ENCODE measurements around the gene DDX56. TPM values are rescaled to one million over a fixed set of nuclear protein-coding genes. Genes with fewer than 3 reads are reported as not detected.
A peak's percentile ranks its signal among the peaks of the same experiment; 100 is the strongest.

Gene DDX56
- 108 TPM for total RNA-seq
- 10 to 100 TPM; 42.3 to 55.1 (median 46.4) TPM for polyA plus RNA-seq

GRCh38 chr7:44573464-44574286, at the start of gene DDX56:
Gene DDX56 (minus strand): TSS chr7:44573908. CDS start chr7:44573895, 13 bp downstream.
- Mint-ChIP-seq H3K4me3 (peak within 1 kb of the TSS; percentile 94 to 97 (median 96)), H3K9me3 (no peaks in the 10 kb centered on the region), H3K36me3 (peaks cover 26% of the 10 kb centered on the region), H3K4me1 (peaks cover 8 to 47% (median 17%) of the 10 kb centered on the region in 4 donors), H3K27ac (peak within 1 kb of the TSS; percentile 98 to 100 (median 99)), H3K27me3 (no peaks in the 10 kb centered on the region)
- peaks cover 51% of the 10 kb centered on the region for H3K36me3 ChIP-seq (ENCODE audit: control insufficient read depth, insufficient read depth, low read length)
- no peaks in the 10 kb centered on the region for H3K9me3 ChIP-seq (ENCODE audit: control insufficient read depth in 2 of 2, low read length in 2 of 2)
- DNase-seq (peak; percentile 88 to 95 (median 91)), ATAC-seq (ENCODE audit: low read depth in 2 of 2) (peak; percentile 91 to 95)
- peak within 1 kb of the TSS; percentile 85 for H3K4me3 ChIP-seq (ENCODE audit: low read depth, low read length)
- H3K27me3 ChIP-seq (ENCODE audit: control insufficient read depth, insufficient read depth, low read length): no peaks in the 10 kb centered on the region
- H3K27ac ChIP-seq (ENCODE audit: insufficient read depth, low read length, poor library complexity, severe bottlenecking): peak within 1 kb of the TSS; percentile 88
- H3K4me1 ChIP-seq (ENCODE audit: control insufficient read depth, insufficient read depth, low read length, poor library complexity, severe bottlenecking): peaks cover 31% of the 10 kb centered on the region

GRCh38 chr7:44622342-44623151, 48.8 kb upstream of the DDX56 start:
- peak overlapping the region; percentile 80 for H3K4me3 ChIP-seq (ENCODE audit: low read depth, low read length)
- peak overlapping the region; percentile 98 for H3K27ac ChIP-seq (ENCODE audit: insufficient read depth, low read length, poor library complexity, severe bottlenecking)
- H3K36me3 Mint-ChIP-seq: peaks cover 31% of the 10 kb centered on the region
- peaks cover 84% of the 10 kb centered on the region for H3K4me1 ChIP-seq (ENCODE audit: control insufficient read depth, insufficient read depth, low read length, poor library complexity, severe bottlenecking)
- peak; percentile 69 to 73 for ATAC-seq (ENCODE audit: low read depth in 2 of 2)
- no peaks in the 10 kb centered on the region for H3K27me3 ChIP-seq (ENCODE audit: control insufficient read depth, insufficient read depth, low read length)
- peak in 1 of 3 donors; percentile 72 for DNase-seq
- H3K27me3 Mint-ChIP-seq: no peaks in the 10 kb centered on the region
- H3K27ac Mint-ChIP-seq: peak overlapping the region; percentile 89 to 94 (median 93)
- H3K4me3 Mint-ChIP-seq: peak overlapping the region; percentile 73 to 93 (median 86)
- H3K36me3 ChIP-seq (ENCODE audit: control insufficient read depth, insufficient read depth, low read length): peaks cover 9% of the 10 kb centered on the region
- H3K9me3 ChIP-seq (ENCODE audit: control insufficient read depth in 2 of 2, low read length in 2 of 2): no peaks in the 10 kb centered on the region
- peaks cover 0 to 2% (median 0%) of the 10 kb centered on the region in 7 donors for H3K9me3 Mint-ChIP-seq
- H3K4me1 Mint-ChIP-seq: peaks cover 36 to 96% (median 81%) of the 10 kb centered on the region in 4 donors

- Mint-ChIP-seq H3K27ac (peak overlapping the region; percentile 79 to 94 (median 93)), H3K27me3 (no peaks in the 10 kb centered on the region), H3K36me3 (peaks cover 31% of the 10 kb centered on the region), H3K9me3 (peaks cover 0 to 2% (median 0%) of the 10 kb centered on the region in 7 donors), H3K4me1 (peaks cover 43 to 100% (median 86%) of the 10 kb centered on the region in 4 donors), H3K4me3 (peak overlapping the region in 3 of 4 donors; percentile 70 to 83 (median 79))
- DNase-seq (no peak), ATAC-seq (ENCODE audit: low read depth in 2 of 2) (no peak)
- Histone ChIP-seq H3K27me3 (ENCODE audit: control insufficient read depth, insufficient read depth, low read length) (no peaks in the 10 kb centered on the region), H3K4me1 (ENCODE audit: control insufficient read depth, insufficient read depth, low read length, poor library complexity, severe bottlenecking) (peaks cover 84% of the 10 kb centered on the region), H3K36me3 (ENCODE audit: control insufficient read depth, insufficient read depth, low read length) (peaks cover 9% of the 10 kb centered on the region), H3K9me3 (ENCODE audit: control insufficient read depth in 2 of 2, low read length in 2 of 2) (no peaks in the 10 kb centered on the region), H3K4me3 (ENCODE audit: low read depth, low read length) (peak overlapping the region; percentile 80), H3K27ac (ENCODE audit: insufficient read depth, low read length, poor library complexity, severe bottlenecking) (peak overlapping the region; percentile 98)
These were observed 48.0 kb upstream of the DDX56 start for GRCh38 chr7:44621750-44622103.

- no peak for DNase-seq
These were observed 47.5 kb upstream of the DDX56 start for GRCh38 chr7:44621034-44621749.

GRCh38 chr7:44618753-44619152, 45.0 kb upstream of the DDX56 start:
- Histone ChIP-seq H3K27ac (ENCODE audit: insufficient read depth, low read length, poor library complexity, severe bottlenecking) (peak overlapping the region; percentile 76), H3K4me3 (ENCODE audit: low read depth, low read length) (peak overlapping the region; percentile 48), H3K9me3 (ENCODE audit: control insufficient read depth in 2 of 2, low read length in 2 of 2) (no peaks in the 10 kb centered on the region), H3K4me1 (ENCODE audit: control insufficient read depth, insufficient read depth, low read length, poor library complexity, severe bottlenecking) (peaks cover 80% of the 10 kb centered on the region), H3K27me3 (ENCODE audit: control insufficient read depth, insufficient read depth, low read length) (no peaks in the 10 kb centered on the region), H3K36me3 (ENCODE audit: control insufficient read depth, insufficient read depth, low read length) (no peaks in the 10 kb centered on the region)
- Mint-ChIP-seq H3K36me3 (peaks cover 22% of the 10 kb centered on the region), H3K27ac (peak overlapping the region; percentile 92 to 94 (median 92)), H3K27me3 (no peaks in the 10 kb centered on the region), H3K9me3 (no peaks in the 10 kb centered on the region), H3K4me1 (peaks cover 56 to 96% (median 82%) of the 10 kb centered on the region in 4 donors), H3K4me3 (peak overlapping the region; percentile 56 to 88 (median 76))
- DNase-seq (no peak), ATAC-seq (ENCODE audit: low read depth in 2 of 2) (no peak)

More at GRCh38 chr7:44621034-44621749, 47.5 kb upstream of the DDX56 start:
- Histone ChIP-seq H3K27ac (ENCODE audit: insufficient read depth, low read length, poor library complexity, severe bottlenecking) (peak overlapping the region; percentile 98), H3K9me3 (ENCODE audit: control insufficient read depth in 2 of 2, low read length in 2 of 2) (no peaks in the 10 kb centered on the region), H3K27me3 (ENCODE audit: control insufficient read depth, insufficient read depth, low read length) (no peaks in the 10 kb centered on the region), H3K4me1 (ENCODE audit: control insufficient read depth, insufficient read depth, low read length, poor library complexity, severe bottlenecking) (peaks cover 80% of the 10 kb centered on the region), H3K36me3 (ENCODE audit: control insufficient read depth, insufficient read depth, low read length) (peaks cover 9% of the 10 kb centered on the region), H3K4me3 (ENCODE audit: low read depth, low read length) (no peak overlapping the region)
- Mint-ChIP-seq H3K27ac (peak overlapping the region; percentile 79 to 94 (median 93)), H3K27me3 (no peaks in the 10 kb centered on the region), H3K4me3 (peak overlapping the region; percentile 5 to 83 (median 74)), H3K9me3 (peaks cover 0 to under 1% (median 0%) of the 10 kb centered on the region in 7 donors), H3K36me3 (peaks cover 28% of the 10 kb centered on the region), H3K4me1 (peaks cover 44 to 97% (median 83%) of the 10 kb centered on the region in 4 donors)
- ATAC-seq (ENCODE audit: low read depth in 2 of 2): no peak

- peak overlapping the region; percentile 91 to 94 (median 92) for H3K27ac Mint-ChIP-seq
- ATAC-seq (ENCODE audit: low read depth in 2 of 2) (no peak), DNase-seq (no peak)
- H3K4me1 Mint-ChIP-seq: peaks cover 54 to 89% (median 76%) of the 10 kb centered on the region in 4 donors
- H3K27me3 Mint-ChIP-seq: no peaks in the 10 kb centered on the region
- peaks cover 21% of the 10 kb centered on the region for H3K36me3 Mint-ChIP-seq
- H3K36me3 ChIP-seq (ENCODE audit: control insufficient read depth, insufficient read depth, low read length): no peaks in the 10 kb centered on the region
- peak overlapping the region; percentile 48 for H3K4me3 ChIP-seq (ENCODE audit: low read depth, low read length)
- H3K9me3 ChIP-seq (ENCODE audit: control insufficient read depth in 2 of 2, low read length in 2 of 2): no peaks in the 10 kb centered on the region
- H3K27me3 ChIP-seq (ENCODE audit: control insufficient read depth, insufficient read depth, low read length): no peaks in the 10 kb centered on the region
- H3K27ac ChIP-seq (ENCODE audit: insufficient read depth, low read length, poor library complexity, severe bottlenecking): peak overlapping the region; percentile 76
- H3K4me3 Mint-ChIP-seq: peak overlapping the region; percentile 45 to 88 (median 76)
- no peaks in the 10 kb centered on the region for H3K9me3 Mint-ChIP-seq
- peaks cover 74% of the 10 kb centered on the region for H3K4me1 ChIP-seq (ENCODE audit: control insufficient read depth, insufficient read depth, low read length, poor library complexity, severe bottlenecking)
These were observed 44.3 kb upstream of the DDX56 start for GRCh38 chr7:44618045-44618444.

Data from CD4-positive, CD25-positive, alpha-beta regulatory T cell (primary cell).